K562 (cell line): ENCODE data around the gene PKHD1.

Source experiments
- CBX1 ChIP-seq: sonication (generic); IDR thresholded peaks from 2 replicates; pipeline ENCODE4 v1.6.1; 2016; ENCODE audit warnings: antibody characterized with exemption, low read depth, mild to moderate bottlenecking
- FOXA1 ChIP-seq: fragments of 450-650 bp; IDR thresholded peaks from 2 replicates; pipeline ENCODE4 v1.6.1; 2016; ENCODE audit warnings: mild to moderate bottlenecking, borderline replicate concordance
- SMC3 ChIP-seq: conservative IDR thresholded peaks from 2 replicates; pipeline ENCODE4 v1.6.1; 2011; ENCODE audit warnings: low read depth, low read length, improper control_type of control experiment; ENCODE audit not compliant: insufficient read depth
- YY1 ChIP-seq, 3 experiments: IDR thresholded peaks; 2 replicates each; pipeline ENCODE4 v1.6.1; 2011; ENCODE audit warnings: low read length in 2 of 3, mild to moderate bottlenecking in 2 of 3, moderate library complexity in 2 of 3, borderline replicate concordance in 1 of 3, control low read depth in 1 of 3, low read depth in 1 of 3; ENCODE audit not compliant: insufficient read depth in 3 of 3, insufficient replicate concordance in 2 of 3, control insufficient read depth in 1 of 3, insufficient read length in 1 of 3; ENCODE audit errors: extremely low read depth in 1 of 3
- TF ChIP-seq, protein P1 (sequence below): sonication (generic); formaldehyde crosslinking; IDR thresholded peaks from 2 replicates; pipeline ENCODE4 v1.8.0; 2023; ENCODE audit warnings: mild to moderate bottlenecking, missing genetic modification reagents

DNA sequence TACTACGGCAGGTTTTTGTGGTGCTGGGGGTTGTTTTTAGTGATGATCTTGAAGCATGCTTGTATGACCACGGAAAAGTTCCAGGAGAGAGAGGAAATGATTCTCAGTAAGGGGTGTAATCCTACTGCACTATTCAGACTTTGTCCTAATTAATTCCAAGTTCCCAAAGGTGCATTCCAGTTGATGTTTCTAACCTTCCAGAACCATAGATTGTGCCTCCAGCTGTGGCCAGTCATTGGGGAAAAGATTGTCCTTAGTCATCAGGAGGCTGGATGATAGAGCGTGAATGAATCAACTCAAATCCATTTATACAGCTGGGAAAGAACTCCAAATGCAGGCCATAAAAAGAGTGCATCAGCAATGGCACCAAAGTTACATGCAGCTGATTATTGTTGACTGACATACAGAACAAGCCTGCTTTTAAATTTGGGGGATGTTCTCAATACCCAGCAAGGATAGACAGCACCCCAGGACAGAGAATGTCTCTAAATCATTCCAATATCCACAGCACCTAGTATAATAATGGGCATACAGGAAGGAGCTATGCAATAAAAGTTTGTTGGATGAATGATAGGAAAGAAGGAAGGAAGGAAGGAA, 27.8 kb upstream of the PKHD1 start:
- TF ChIP-seq SMC3 (no peak), CBX1 (no peak), YY1 (IDR thresholded peaks at IDR 0.05; ENCODE audit: borderline replicate concordance in 1 of 3, control insufficient read depth in 1 of 3, extremely low read depth in 1 of 3, insufficient read depth in 3 of 3, insufficient read length in 1 of 3, insufficient replicate concordance in 2 of 3, low read depth in 1 of 3, low read length in 2 of 3) (no peak), FOXA1 (no peak)
- TF ChIP-seq, protein P1, sequence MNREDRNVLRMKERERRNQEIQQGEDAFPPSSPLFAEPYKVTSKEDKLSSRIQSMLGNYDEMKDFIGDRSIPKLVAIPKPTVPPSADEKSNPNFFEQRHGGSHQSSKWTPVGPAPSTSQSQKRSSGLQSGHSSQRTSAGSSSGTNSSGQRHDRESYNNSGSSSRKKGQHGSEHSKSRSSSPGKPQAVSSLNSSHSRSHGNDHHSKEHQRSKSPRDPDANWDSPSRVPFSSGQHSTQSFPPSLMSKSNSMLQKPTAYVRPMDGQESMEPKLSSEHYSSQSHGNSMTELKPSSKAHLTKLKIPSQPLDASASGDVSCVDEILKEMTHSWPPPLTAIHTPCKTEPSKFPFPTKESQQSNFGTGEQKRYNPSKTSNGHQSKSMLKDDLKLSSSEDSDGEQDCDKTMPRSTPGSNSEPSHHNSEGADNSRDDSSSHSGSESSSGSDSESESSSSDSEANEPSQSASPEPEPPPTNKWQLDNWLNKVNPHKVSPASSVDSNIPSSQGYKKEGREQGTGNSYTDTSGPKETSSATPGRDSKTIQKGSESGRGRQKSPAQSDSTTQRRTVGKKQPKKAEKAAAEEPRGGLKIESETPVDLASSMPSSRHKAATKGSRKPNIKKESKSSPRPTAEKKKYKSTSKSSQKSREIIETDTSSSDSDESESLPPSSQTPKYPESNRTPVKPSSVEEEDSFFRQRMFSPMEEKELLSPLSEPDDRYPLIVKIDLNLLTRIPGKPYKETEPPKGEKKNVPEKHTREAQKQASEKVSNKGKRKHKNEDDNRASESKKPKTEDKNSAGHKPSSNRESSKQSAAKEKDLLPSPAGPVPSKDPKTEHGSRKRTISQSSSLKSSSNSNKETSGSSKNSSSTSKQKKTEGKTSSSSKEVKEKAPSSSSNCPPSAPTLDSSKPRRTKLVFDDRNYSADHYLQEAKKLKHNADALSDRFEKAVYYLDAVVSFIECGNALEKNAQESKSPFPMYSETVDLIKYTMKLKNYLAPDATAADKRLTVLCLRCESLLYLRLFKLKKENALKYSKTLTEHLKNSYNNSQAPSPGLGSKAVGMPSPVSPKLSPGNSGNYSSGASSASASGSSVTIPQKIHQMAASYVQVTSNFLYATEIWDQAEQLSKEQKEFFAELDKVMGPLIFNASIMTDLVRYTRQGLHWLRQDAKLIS (CRISPR knock-in tag) = no peak
